GM21447 (cell line): ENCODE data around the gene SNAPC1.
"Not testable (repeated sequence)": the region's sequence is repeated elsewhere in the genome, so short reads cannot be mapped to it uniquely, and the experiment has no call there.

Source experiments
- ATAC-seq: cut with Tn5 transposase; IDR thresholded peaks from one replicate; pipeline ENCODE4 v1.9.1; 2021; ENCODE audit not compliant: unreplicated experiment

The SNAPC1 gene, protein sequence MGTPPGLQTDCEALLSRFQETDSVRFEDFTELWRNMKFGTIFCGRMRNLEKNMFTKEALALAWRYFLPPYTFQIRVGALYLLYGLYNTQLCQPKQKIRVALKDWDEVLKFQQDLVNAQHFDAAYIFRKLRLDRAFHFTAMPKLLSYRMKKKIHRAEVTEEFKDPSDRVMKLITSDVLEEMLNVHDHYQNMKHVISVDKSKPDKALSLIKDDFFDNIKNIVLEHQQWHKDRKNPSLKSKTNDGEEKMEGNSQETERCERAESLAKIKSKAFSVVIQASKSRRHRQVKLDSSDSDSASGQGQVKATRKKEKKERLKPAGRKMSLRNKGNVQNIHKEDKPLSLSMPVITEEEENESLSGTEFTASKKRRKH

DNA sequence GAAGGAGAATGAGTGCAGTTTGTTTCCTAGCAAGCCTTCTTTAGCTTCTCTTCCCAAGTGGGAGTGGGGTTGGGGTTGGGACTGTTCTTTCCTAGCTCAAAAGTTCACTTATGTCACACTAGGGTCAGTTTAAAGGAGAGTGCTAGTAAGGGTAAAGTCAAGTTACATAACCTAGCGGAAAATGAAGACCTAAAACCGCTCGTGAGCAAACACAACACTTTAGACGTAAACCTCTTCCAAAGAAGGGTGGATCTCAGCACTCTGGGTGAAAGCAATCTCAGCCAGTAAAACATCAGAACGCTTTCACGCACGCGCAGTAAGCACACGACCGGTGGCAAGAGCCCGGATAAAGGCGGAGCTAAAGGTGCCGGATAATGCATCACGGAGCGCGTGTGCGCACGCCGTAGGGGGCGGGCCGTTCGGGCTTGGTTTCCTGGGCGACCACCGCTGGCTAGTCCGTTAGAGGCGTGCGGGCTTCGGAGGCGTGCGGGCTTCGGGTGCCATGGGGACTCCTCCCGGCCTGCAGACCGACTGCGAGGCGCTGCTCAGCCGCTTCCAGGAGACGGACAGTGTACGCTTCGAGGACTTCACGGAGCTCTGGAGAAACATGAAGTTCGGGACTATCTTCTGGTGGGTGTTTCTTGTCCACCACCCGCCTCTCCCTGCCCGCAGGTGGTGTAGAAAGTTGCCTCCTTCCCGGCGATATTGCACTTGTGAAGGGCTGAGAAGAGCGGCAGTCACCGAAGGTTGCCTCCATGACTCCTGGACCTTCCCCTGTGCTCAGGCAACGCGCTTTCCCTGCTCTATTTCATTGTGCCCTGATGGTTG lies at the start of gene SNAPC1:
SNAPC1 (plus strand) TSS at position 462 of the 828 bp plus-strand sequence; CDS start at position 503, 41 bp downstream.
- ATAC-seq, result peak; percentile 98

DNA sequence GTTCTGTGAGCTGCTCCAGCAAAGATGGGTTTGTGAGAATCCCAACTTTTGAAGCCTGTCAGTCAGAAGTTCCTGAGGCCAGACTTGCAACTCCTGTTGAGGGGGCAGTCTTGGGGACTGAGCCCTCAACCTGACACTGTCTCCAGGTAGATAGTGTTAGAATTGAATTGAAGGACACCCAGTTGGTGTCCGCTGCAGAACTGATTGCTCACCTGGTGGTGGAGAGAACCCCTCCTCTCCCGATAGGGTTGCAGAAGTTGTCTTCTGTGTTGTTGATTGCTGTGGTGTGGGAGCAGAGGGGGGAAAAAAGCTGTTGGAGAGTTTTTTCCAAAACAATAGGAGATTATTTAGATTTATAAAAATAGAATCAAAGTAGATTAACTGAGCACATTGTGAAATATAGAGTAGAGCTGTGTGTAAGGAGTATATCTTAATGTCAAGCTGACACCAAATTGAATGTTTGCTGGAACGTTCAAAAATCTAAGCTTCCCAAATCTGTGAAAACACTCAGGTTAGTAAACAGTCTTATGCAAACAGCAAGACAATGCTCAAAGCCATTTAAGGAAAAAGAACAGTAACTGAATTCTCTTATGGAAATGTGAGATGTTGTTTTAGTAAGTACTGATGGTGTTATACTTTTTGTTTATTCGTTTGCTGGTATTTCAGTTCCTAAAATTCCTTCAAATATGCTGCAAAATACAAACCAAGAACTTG lies 48.3 kb upstream of the SNAPC1 start:
- ATAC-seq, result no peak

- no peak for ATAC-seq
Measured at GRCh38 chr14:61716956-61717355, 45.3 kb upstream of the SNAPC1 start.

- ATAC-seq, result no peak
Measured at GRCh38 chr14:61718039-61718438, 44.2 kb upstream of the SNAPC1 start.

DNA sequence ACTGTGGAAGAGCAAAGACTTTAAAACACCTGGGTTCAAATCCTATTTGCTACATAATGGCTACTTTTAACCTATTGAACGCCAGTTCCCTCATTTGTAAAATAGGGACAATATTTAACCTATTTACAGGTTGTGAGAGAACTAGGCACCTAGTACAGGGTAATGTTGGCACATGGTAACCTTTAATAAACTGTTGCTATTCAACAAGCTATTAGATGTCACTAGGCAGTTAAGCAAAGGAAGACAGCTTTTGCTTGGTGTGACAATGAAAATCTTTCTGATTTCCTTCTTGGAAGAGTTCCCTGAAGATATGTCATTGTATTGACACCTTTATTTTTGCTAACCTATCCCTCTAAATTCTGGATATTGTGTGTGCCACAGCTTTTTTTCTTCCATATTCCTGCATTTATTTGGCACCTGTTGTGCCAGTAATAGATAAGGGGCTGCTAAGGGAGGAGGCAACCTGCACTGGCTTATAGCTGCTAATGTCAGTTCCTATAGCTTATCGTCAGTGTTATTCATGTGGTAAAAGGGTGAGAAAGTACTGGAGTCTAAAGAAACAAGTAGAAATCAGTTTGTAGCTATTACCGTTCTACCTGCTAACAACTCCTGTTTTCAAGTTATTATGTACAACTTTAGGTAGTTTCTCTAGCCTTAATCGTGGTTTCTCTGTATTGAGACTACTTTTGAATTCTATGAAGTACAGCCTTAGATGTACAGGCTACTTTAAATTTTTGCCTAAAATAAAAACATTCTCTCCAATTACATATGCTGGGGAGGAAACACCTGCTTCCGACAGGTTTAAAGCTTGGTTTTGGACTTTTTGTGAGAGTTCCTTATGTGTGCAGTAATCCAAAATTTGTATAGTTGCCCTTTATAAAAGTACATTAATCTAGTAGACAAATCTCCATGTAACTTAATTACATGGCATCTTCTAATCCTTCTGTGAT lies 42.6 kb upstream of the SNAPC1 start:
- no peak for ATAC-seq

- no peak for ATAC-seq
Measured at GRCh38 chr14:61720294-61720661, 41.9 kb upstream of the SNAPC1 start.

DNA sequence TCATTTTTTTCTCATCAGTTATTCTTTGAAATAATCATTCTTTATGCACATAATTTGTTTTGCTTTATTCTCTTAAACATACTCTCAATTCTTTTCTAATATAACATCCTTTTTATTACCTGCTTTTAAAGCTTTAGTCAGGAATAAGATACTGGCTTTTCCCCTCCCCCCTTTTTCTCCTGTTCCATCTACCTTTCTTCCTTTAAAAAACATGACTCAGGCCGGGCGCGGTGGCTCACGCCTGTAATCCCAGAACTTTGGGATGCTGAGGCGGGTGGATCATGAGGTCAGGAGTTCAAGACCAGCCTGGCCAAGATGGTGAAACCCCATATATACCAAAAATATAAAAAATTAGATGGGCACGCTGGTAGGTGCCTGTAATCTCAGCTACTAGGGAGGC lies 41.5 kb upstream of the SNAPC1 start:
- ATAC-seq, result no peak

DNA sequence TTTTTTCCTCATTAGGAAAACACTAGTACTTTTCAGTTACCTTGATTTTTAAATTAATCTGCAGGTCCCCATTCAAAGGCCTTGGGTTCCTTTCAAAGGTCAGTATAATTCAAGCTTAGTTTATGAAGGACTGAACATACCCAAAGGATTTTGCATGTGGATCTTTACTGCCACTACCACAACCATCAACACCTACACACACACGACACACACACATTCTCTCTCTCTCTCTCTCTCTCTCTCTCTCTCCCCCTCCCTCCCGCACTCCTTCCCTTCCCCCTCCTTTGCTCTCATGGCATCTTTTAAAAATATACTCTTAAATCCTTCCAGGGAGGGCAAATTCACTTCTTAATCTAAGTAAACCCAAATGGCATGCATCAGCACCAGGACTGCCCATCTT lies 38.1 kb upstream of the SNAPC1 start:
- ATAC-seq, result no peak

- ATAC-seq, result no peak
Measured at GRCh38 chr14:61726778-61727658, 35.2 kb upstream of the SNAPC1 start.

- ATAC-seq, result no peak
Measured at GRCh38 chr14:61730756-61731373, 31.4 kb upstream of the SNAPC1 start.

DNA sequence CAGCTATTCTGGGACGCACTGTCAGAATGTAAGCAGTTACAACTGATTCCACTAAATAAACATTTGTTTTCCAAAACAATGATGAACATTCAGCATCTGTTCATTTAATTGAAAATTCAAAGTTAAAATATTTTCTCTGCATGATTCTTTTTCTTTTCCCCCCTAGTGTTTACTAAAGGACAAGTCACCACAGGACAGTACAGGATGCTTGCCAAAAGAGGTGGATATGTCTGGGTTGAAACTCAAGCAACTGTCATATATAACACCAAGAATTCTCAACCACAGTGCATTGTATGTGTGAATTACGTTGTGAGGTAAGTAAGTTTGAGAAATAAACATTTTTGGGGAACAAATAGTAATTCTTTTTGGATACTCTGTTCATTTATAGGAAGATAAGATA lies 28.2 kb upstream of the SNAPC1 start:
- no peak for ATAC-seq

DNA sequence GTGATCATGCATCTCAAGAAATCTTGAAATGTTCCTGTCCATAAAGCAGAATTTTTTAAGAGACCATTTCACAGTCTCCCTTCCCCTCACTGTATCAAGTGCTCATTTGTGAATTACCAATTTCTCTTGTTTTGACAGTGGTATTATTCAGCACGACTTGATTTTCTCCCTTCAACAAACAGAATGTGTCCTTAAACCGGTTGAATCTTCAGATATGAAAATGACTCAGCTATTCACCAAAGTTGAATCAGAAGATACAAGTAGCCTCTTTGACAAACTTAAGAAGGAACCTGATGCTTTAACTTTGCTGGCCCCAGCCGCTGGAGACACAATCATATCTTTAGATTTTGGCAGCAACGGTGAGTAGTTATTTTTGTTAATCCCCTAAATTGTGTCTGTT lies 25.5 kb upstream of the SNAPC1 start:
- no peak for ATAC-seq

GRCh38 chr14:61737915-61738314 lies 24.3 kb upstream of the SNAPC1 start:
- no peak for ATAC-seq

GRCh38 chr14:61739133-61739532 lies 23.1 kb upstream of the SNAPC1 start:
- ATAC-seq, result no peak

DNA sequence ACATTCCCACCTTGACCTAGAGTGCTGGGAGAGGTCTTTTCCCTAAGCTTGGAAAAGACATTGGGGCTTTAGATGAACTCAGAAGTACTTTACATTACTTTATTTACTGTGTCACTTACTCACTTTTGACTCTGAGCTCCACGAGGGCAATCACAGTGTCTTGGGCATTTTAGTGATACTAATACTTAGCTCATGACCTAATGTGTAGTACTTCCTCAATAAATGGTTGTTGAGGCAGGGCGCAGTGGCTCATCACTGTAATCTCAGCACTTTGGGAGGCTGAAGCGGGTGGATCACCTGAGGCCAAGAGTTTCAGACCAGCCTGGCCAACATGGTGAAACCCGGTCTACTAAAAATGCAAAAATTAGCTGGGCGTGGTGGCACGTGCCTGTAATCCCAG lies 19.8 kb upstream of the SNAPC1 start:
- ATAC-seq, result no peak

DNA sequence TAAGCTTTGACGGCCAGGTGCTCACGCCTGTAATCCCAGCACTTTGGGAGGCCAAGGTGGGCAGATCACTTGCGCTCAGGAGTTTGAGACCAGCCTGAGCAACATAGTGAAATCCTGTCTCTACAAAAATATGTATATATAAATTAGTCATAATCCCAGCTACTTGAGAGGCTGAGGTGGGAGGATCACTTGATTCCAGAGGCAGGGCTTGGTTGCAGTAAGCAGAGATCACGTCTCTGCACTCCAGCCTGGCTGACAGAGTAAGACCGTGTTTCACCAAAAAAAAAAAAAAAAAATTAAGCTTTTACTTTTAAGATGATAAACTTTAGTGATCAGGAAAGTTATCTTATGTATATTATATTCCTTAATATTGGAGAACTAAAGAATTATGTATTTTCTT lies 18.0 kb upstream of the SNAPC1 start:
- no peak for ATAC-seq

DNA sequence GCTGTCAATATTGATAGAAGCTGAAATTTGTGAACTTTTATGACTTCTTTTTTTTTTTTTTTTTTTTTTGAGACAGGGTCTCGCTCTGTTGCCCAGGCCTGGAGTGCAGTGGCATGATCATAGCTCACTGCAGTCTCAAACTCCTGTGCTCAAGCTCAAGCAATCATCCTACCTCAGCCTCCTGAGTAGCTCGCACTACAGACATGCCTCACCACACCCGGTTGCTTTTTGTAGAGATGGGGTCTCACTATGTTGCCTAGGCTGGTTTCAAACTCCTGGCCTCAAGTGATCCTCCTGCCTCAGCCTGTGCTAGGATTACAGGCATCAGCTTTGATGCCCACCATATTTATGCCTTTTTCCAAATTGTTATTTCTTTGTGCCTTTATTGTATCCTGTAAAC lies 15.9 kb upstream of the SNAPC1 start:
- ATAC-seq, result not testable (repeated sequence)

DNA sequence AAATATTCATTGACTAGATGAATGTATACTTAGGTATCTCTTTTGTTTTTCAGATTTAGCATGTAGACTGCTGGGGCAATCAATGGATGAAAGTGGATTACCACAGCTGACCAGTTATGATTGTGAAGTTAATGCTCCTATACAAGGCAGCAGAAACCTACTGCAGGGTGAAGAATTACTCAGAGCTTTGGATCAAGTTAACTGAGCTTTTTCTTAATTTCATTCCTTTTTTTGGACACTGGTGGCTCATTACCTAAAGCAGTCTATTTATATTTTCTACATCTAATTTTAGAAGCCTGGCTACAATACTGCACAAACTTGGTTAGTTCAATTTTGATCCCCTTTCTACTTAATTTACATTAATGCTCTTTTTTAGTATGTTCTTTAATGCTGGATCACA lies 15.3 kb upstream of the SNAPC1 start:
- no peak for ATAC-seq

GRCh38 chr14:61747342-61747741 lies 14.9 kb upstream of the SNAPC1 start:
- no peak for ATAC-seq
